ENCODE results near the gene TBX5. TPM values are rescaled to one million over a fixed set of nuclear protein-coding genes. Genes with fewer than 3 reads are reported as not detected.

TBX5 gene
- total and polyA plus RNA-seq, 2 donors (not counting 1 experiment from before 2014, with no cell fraction given) = not detected

GRCh38 chr12:114450515-114451300 lies 44.8 kb upstream of the TBX5 start:
- H3K9me3 ChIP-seq (ENCODE audit: control extremely low read depth in 1 of 3, control insufficient read depth in 2 of 3, insufficient read depth in 1 of 3, low read length in 2 of 3) = peaks cover 0 to 8% (median 0%) of the 10 kb centered on the region in 3 donors
- intact Hi-C loops (cut with micrococcal nuclease) = no loop called here
- no peaks in the 10 kb centered on the region for H3K79me2 ChIP-seq (ENCODE audit: control insufficient read depth, insufficient read depth, low read length)
- no peak overlapping the region for H3K4me2 ChIP-seq (replicated peaks; ENCODE audit: low read depth, low read length, poor library complexity, severe bottlenecking)
- H3K27ac Mint-ChIP-seq = no peak overlapping the region
- ChIA-PET CTCF (no interaction called here), POLR2A (no interaction called here)
- H3K27me3 ChIP-seq (replicated peaks in 1 of 4; ENCODE audit: control extremely low read depth in 1 of 4, control insufficient read depth in 3 of 4, insufficient read depth in 4 of 4, low read length in 3 of 4) = peaks cover 0 to 42% (median 23%) of the 10 kb centered on the region in 4 experiments
- no peak for ATAC-seq (ENCODE audit: low read depth)
- H3K4me3 ChIP-seq (ENCODE audit: control extremely low read depth in 1 of 5, extremely low read depth in 1 of 5, insufficient read depth in 1 of 5, low read depth in 2 of 5, low read length in 4 of 5) = no peak overlapping the region
- no peak overlapping the region for H3K9ac ChIP-seq (ENCODE audit: low read length)
- H3K36me3 ChIP-seq (replicated peaks in 1 of 2; ENCODE audit: control extremely low read depth in 1 of 2, control insufficient read depth in 1 of 2, extremely low read depth in 1 of 2, insufficient read depth in 2 of 2, low read length in 1 of 2) = no peaks in the 10 kb centered on the region
- H3K4me1 Mint-ChIP-seq = no peaks in the 10 kb centered on the region
- H3K4me3 Mint-ChIP-seq = no peak overlapping the region
- peaks cover 54% of the 10 kb centered on the region for H3K27me3 Mint-ChIP-seq
- no peaks in the 10 kb centered on the region for H3K9me3 Mint-ChIP-seq (ENCODE audit: insufficient read depth)
- no peaks in the 10 kb centered on the region for H4K20me1 ChIP-seq (ENCODE audit: control insufficient read depth, insufficient read depth, low read length, poor library complexity, severe bottlenecking)
- H3K4me1 ChIP-seq (ENCODE audit: control insufficient read depth in 2 of 2, insufficient read depth in 2 of 2, low read length in 2 of 2) = no peaks in the 10 kb centered on the region
- no peak for DNase-seq
- H2AFZ ChIP-seq (ENCODE audit: insufficient read depth, low read depth, low read length, poor library complexity, severe bottlenecking) = no peak overlapping the region
- no peak overlapping the region for H3K27ac ChIP-seq (ENCODE audit: low read length in 2 of 2)
- 0% methylated on average over 4 of the region's 7 CpGs for WGBS (ENCODE audit: insufficient coverage)
- TF ChIP-seq CTCF (IDR thresholded peaks at IDR 0.05) = no peak
- no peak for TF ChIP-seq EZH2 (IDR thresholded peaks at IDR 0.05; ENCODE audit: borderline replicate concordance, insufficient read depth, low read depth, low read length, poor library complexity, severe bottlenecking)

GRCh38 chr12:114450019-114450418 lies 44.1 kb upstream of the TBX5 start:
- intact Hi-C loops (cut with micrococcal nuclease) = no loop called here
- H3K9me3 ChIP-seq (ENCODE audit: control extremely low read depth in 1 of 3, control insufficient read depth in 2 of 3, insufficient read depth in 1 of 3, low read length in 2 of 3) = peaks cover 0 to 9% (median 0%) of the 10 kb centered on the region in 3 donors
- H2AFZ ChIP-seq (ENCODE audit: insufficient read depth, low read depth, low read length, poor library complexity, severe bottlenecking) = no peak overlapping the region
- H3K9ac ChIP-seq (ENCODE audit: low read length) = no peak overlapping the region
- CTCF ChIA-PET = no interaction called here
- H4K20me1 ChIP-seq (ENCODE audit: control insufficient read depth, insufficient read depth, low read length, poor library complexity, severe bottlenecking) = no peaks in the 10 kb centered on the region
- TF ChIP-seq CTCF (IDR thresholded peaks at IDR 0.05) (no peak), EZH2 (IDR thresholded peaks at IDR 0.05; ENCODE audit: borderline replicate concordance, insufficient read depth, low read depth, low read length, poor library complexity, severe bottlenecking) (no peak)
- H3K4me2 ChIP-seq (replicated peaks; ENCODE audit: low read depth, low read length, poor library complexity, severe bottlenecking) = no peak overlapping the region
- H3K36me3 ChIP-seq (replicated peaks in 1 of 2; ENCODE audit: control extremely low read depth in 1 of 2, control insufficient read depth in 1 of 2, extremely low read depth in 1 of 2, insufficient read depth in 2 of 2, low read length in 1 of 2) = no peaks in the 10 kb centered on the region
- Mint-ChIP-seq H3K4me1 (no peaks in the 10 kb centered on the region), H3K27ac (no peak overlapping the region), H3K9me3 (ENCODE audit: insufficient read depth) (no peaks in the 10 kb centered on the region), H3K27me3 (peaks cover 53% of the 10 kb centered on the region), H3K4me3 (no peak overlapping the region)
- H3K79me2 ChIP-seq (ENCODE audit: control insufficient read depth, insufficient read depth, low read length) = no peaks in the 10 kb centered on the region
- ATAC-seq (ENCODE audit: low read depth) = no peak
- DNase-seq = no peak
- peaks cover 0 to 43% (median 23%) of the 10 kb centered on the region in 4 experiments for H3K27me3 ChIP-seq (replicated peaks in 1 of 4; ENCODE audit: control extremely low read depth in 1 of 4, control insufficient read depth in 3 of 4, insufficient read depth in 4 of 4, low read length in 3 of 4)
- POLR2A ChIA-PET = no interaction called here
- WGBS (ENCODE audit: insufficient coverage) = 0% methylated on average over 2 of the region's 5 CpGs
- H3K4me3 ChIP-seq (ENCODE audit: control extremely low read depth in 1 of 5, extremely low read depth in 1 of 5, insufficient read depth in 1 of 5, low read depth in 2 of 5, low read length in 4 of 5) = no peak overlapping the region
- H3K4me1 ChIP-seq (ENCODE audit: control insufficient read depth in 2 of 2, insufficient read depth in 2 of 2, low read length in 2 of 2) = no peaks in the 10 kb centered on the region
- H3K27ac ChIP-seq (ENCODE audit: low read length in 2 of 2) = no peak overlapping the region

Data from B cell (primary cell).